Ovary (tissue), 9 donors: Measurements from ENCODE around the gene PLEKHF1. TPM values are rescaled to one million over a fixed set of nuclear protein-coding genes. Genes with fewer than 3 reads are reported as not detected.

ENCODE experiments used
- DNase-seq, 5 donors: peaks; one replicate each; pipeline ENCODE4 v3.0.0-alpha.2; 2019 to 2020
- H3K27ac ChIP-seq, 2 donors: fragments of 200-600 bp; one replicate each; pipeline versions ENCODE4 v1.5.1 to v1.8.0; 2019 to 2022
- H3K27me3 ChIP-seq: fragments of 200-600 bp; one replicate; pipeline ENCODE4 v1.8.0; 2022
- H3K36me3 ChIP-seq: fragments of 200-600 bp; sonication (generic); one replicate; pipeline ENCODE4 v1.5.1; 2019
- H3K4me1 ChIP-seq: one replicate; pipeline ENCODE4 v1.8.1; 2013; ENCODE audit warnings: mild to moderate bottlenecking, moderate library complexity; ENCODE audit not compliant: insufficient read depth
- H3K4me3 ChIP-seq: fragments of 200-600 bp; sonication (generic); one replicate; pipeline ENCODE4 v1.5.1; 2017
- H3K9me3 ChIP-seq, 2 donors: fragments of 200-600 bp in 1 of 2; sonication (generic) in 1 of 2; one replicate each; pipeline versions ENCODE4 v1.5.1 to v1.8.1; 2013 to 2019; ENCODE audit warnings: mild to moderate bottlenecking in 1 of 2, moderate library complexity in 1 of 2
- EP300 ChIP-seq: sonication (generic); formaldehyde crosslinking; IDR thresholded peaks from one replicate; pipeline ENCODE4 v1.6.1; 2017; ENCODE audit warnings: antibody characterized with exemption
- POLR2A ChIP-seq: fragments of 450-650 bp; IDR thresholded peaks from one replicate; pipeline ENCODE4 v1.6.1; 2017; ENCODE audit warnings: antibody characterized with exemption, mild to moderate bottlenecking, moderate library complexity
- WGBS, 3 donors: extraction: QIAGEN DNeasy Blood & Tissue Kit in 1 of 3; methylation state at CpG; one replicate each; pipeline versions ENCODE4 v1.1.5 to v1.1.7; 2013 to 2017; 5-methylcytosine and 5-hydroxymethylcytosine counted together
- intact Hi-C, 4 donors: fragments of 100-400 bp; cut with DNase I; formaldehyde crosslinking; loops; one replicate each; pipeline versions ENCODE4 v1.11.0 to v1.15.1; 2022 to 2023
- polyA plus RNA-seq, 2 donors: library from polyadenylated mRNA; stranded (reverse); fragments of 200-250 nt in 1 of 2; fragments of 350-450 nt in 1 of 2; fragmentation: Illumina TruSeq in 1 of 2; extraction: RNeasy Lipid Tissue Mini Kit (QIAGEN cat#74804) in 1 of 2; gene quantifications; one replicate each; pipeline ENCODE4 v1.2.3, GENCODE V29; 2013 to 2014
- total RNA-seq, 7 donors: library from RNA; depleted of rRNA in 2 of 7; stranded (reverse); fragments of >200 nt in 2 of 7; fragmentation: NEBNext Ultra II Directional in 3 of 7; extraction: Animal tissue kit (Norgen Biotek cat#: 25700) in 3 of 7; gene quantifications; one replicate each; pipeline versions ENCODE4 v1.1.0 to v1.2.4, GENCODE V29; 2016 to 2023
- TF ChIP-seq, protein P1 (sequence below), 3 donors: fragments of 450-650 bp in 2 of 3; fragments of 200-600 bp in 1 of 3; IDR thresholded peaks; one replicate each; pipeline versions ENCODE4 v1.5.1 to v1.8.0; 2016 to 2022; ENCODE audit warnings: antibody characterized with exemption in 3 of 3, mild to moderate bottlenecking in 1 of 3
- donor health status: DM: no; HTN: no; CAD: no; lungs with moderate emphysema.
- donor health status: DM: no; HTN: no; CAD: no.
- donor health status: Bipolar disorder and iron deficiency.
- donor health status: DM: yes; HTN: yes; CAD: no.
- donor health status: DM: no; HTN: no; CAD: no.
- donor health status: DM: yes; HTN: yes; CAD: no.

The PLEKHF1 gene
- total and polyA plus RNA-seq, 9 donors = 0.92 to 19.1 (median 13.7) TPM

DNA sequence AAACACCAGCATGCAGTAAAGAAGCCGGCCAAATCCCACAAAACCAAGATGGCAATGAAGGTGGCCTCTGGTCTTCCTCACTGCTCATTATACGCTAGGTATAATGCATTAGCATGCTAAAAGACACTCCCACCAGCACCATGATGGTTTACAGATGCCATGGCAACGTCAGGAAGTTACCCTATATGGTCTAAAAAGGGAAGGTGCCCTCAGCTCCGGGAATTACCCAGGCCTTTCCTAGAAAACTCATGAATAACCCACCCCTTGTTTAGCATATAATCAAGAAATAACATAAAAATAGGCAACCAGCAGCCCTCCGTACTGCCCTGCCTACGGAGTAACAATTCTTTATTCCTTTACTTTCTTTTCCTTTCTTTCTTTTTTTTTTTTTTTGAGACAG is 21.1 kb upstream of the PLEKHF1 start:
- no peak overlapping the region for H3K4me3 ChIP-seq
- H3K27me3 ChIP-seq = no peaks in the 10 kb centered on the region
- no peak overlapping the region for H3K27ac ChIP-seq
- H3K4me1 ChIP-seq = no peaks in the 10 kb centered on the region
- TF ChIP-seq POLR2A (no peak), EP300 (no peak)
- TF ChIP-seq, protein P1, sequence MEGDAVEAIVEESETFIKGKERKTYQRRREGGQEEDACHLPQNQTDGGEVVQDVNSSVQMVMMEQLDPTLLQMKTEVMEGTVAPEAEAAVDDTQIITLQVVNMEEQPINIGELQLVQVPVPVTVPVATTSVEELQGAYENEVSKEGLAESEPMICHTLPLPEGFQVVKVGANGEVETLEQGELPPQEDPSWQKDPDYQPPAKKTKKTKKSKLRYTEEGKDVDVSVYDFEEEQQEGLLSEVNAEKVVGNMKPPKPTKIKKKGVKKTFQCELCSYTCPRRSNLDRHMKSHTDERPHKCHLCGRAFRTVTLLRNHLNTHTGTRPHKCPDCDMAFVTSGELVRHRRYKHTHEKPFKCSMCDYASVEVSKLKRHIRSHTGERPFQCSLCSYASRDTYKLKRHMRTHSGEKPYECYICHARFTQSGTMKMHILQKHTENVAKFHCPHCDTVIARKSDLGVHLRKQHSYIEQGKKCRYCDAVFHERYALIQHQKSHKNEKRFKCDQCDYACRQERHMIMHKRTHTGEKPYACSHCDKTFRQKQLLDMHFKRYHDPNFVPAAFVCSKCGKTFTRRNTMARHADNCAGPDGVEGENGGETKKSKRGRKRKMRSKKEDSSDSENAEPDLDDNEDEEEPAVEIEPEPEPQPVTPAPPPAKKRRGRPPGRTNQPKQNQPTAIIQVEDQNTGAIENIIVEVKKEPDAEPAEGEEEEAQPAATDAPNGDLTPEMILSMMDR (IDR thresholded peaks at IDR 0.05) = no peak
- intact Hi-C loops = no loop called here
- no peaks in the 10 kb centered on the region for H3K9me3 ChIP-seq
- H3K36me3 ChIP-seq = no peaks in the 10 kb centered on the region
- WGBS, 3 donors = 77 to 84% (median 79%) methylated on average over 6 of the region's 6 CpGs
- DNase-seq = peak in 1 of 5 donors; percentile 1

DNA sequence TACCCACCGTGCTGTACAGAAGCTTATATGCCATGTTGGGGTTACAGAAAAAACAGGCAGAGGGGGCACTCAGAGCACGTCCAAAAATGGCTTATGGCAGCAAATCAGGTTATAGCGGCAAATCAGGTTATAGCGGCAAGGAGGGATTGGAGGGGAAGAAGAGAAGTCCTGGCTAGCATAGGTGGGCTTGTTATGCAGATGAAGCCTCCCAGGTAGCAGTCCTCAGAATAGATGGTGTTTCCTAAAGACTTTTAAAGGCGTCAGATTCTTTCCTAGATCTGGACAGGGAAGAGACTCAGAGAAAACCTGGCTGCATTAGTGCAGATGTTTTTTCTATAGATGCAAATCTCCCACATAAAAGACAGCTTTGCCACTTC is 19.8 kb upstream of the PLEKHF1 start:
- Histone ChIP-seq H3K9me3 (no peaks in the 10 kb centered on the region), H3K27ac (no peak overlapping the region), H3K4me3 (no peak overlapping the region), H3K4me1 (no peaks in the 10 kb centered on the region), H3K36me3 (no peaks in the 10 kb centered on the region), H3K27me3 (no peaks in the 10 kb centered on the region)
- intact Hi-C loops = no loop called here
- 14 to 28% (median 15%) methylated on average over 5 of the region's 5 CpGs for WGBS, 3 donors
- no peak for DNase-seq
- no peak for TF ChIP-seq POLR2A
- TF ChIP-seq, protein P1 (IDR thresholded peaks at IDR 0.05) = no peak
- no peak for TF ChIP-seq EP300

- Histone ChIP-seq H3K4me3 (no peak overlapping the region), H3K9me3 (no peaks in the 10 kb centered on the region), H3K4me1 (no peaks in the 10 kb centered on the region), H3K27me3 (no peaks in the 10 kb centered on the region), H3K27ac (no peak overlapping the region), H3K36me3 (no peaks in the 10 kb centered on the region)
- 0 to 2% (median 1%) methylated on average over 8 of the region's 8 CpGs for WGBS, 3 donors
- intact Hi-C loops = no loop called here
- TF ChIP-seq, protein P1 (IDR thresholded peaks at IDR 0.05) = no peak
- TF ChIP-seq EP300 = no peak
- no peak for TF ChIP-seq POLR2A
- peak; percentile 43 to 74 (median 46) for DNase-seq
These were observed 19.4 kb upstream of the PLEKHF1 start for GRCh38 chr19:29645911-29646310.

- Histone ChIP-seq H3K27ac (no peak overlapping the region), H3K4me3 (no peak overlapping the region), H3K36me3 (no peaks in the 10 kb centered on the region), H3K4me1 (no peaks in the 10 kb centered on the region), H3K27me3 (no peaks in the 10 kb centered on the region), H3K9me3 (no peaks in the 10 kb centered on the region)
- no peak for DNase-seq
- TF ChIP-seq, protein P1 (IDR thresholded peaks at IDR 0.05) = no peak
- no peak for TF ChIP-seq POLR2A
- TF ChIP-seq EP300 = no peak
- intact Hi-C loops = no loop called here
- whole genome bisulfite sequencing, 3 donors = 45 to 53% (median 50%) methylated on average over 7 of the region's 7 CpGs
These were observed 14.4 kb upstream of the PLEKHF1 start for GRCh38 chr19:29650772-29651387.
